ENCODE results near the gene PTPRZ1.
A peak's percentile ranks its signal among the peaks of the same experiment; 100 is the strongest.

The PTPRZ1 gene

DNA sequence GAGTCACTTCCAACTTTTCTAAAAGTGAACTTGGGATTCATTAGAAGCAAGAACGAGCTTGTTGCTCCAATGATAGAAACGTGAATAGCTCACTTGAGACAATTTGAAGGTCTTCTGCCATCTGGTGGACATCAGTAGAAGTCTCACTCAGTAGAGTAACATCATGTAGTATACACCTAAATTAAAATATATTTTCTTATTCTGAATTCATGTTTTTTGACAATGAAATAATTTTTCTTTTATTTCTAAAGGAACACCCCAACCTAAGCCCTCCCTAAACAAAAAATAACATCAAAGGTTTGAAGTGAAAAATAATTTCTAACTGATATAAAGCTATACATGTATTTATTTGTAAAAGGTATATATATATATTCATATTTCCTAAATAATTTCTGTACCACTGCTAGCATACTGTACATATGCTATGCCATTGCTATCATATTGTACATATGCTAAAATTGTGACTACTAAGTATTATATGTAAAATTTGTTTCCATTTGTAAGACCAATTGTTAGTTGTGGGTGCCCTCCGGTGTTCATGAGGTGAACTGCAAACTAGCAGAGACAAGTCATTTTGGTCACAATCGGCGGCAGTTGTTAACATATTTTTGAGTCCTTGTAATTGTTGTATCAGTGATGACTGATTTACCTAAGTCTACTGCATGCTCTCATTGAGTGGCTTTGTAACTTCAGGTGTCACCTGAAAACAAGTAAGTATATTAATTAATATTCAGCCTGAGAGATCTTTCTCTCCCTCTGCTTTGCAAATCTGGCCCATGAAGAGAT is 121.9 kb downstream of the PTPRZ1 start:
- TF ChIP-seq, protein P1, sequence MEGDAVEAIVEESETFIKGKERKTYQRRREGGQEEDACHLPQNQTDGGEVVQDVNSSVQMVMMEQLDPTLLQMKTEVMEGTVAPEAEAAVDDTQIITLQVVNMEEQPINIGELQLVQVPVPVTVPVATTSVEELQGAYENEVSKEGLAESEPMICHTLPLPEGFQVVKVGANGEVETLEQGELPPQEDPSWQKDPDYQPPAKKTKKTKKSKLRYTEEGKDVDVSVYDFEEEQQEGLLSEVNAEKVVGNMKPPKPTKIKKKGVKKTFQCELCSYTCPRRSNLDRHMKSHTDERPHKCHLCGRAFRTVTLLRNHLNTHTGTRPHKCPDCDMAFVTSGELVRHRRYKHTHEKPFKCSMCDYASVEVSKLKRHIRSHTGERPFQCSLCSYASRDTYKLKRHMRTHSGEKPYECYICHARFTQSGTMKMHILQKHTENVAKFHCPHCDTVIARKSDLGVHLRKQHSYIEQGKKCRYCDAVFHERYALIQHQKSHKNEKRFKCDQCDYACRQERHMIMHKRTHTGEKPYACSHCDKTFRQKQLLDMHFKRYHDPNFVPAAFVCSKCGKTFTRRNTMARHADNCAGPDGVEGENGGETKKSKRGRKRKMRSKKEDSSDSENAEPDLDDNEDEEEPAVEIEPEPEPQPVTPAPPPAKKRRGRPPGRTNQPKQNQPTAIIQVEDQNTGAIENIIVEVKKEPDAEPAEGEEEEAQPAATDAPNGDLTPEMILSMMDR (IDR thresholded peaks at IDR 0.05; ENCODE audit: insufficient read depth, low read length, poor library complexity, severe bottlenecking): peak; percentile 83
- no peak for TF ChIP-seq EZH2phosphoT487 (conservative IDR thresholded peaks at IDR 0.05; ENCODE audit: low read length)
- Histone ChIP-seq H4K20me1 (ENCODE audit: low read depth, low read length) (0 out of 2 replicates have a peak, but pooled peaks cover 4% of the 10 kb centered on the region), H3K9me3 (ENCODE audit: insufficient read depth, low read length) (no peaks in the 10 kb centered on the region), H2AFZ (ENCODE audit: low read depth, low read length, severe bottlenecking) (no peak overlapping the region), H3K9me2 (replicated peaks; ENCODE audit: insufficient read depth, low read length) (no peaks in the 10 kb centered on the region), H3K4me3 (ENCODE audit: insufficient read depth, low read length, poor library complexity, severe bottlenecking) (no peak overlapping the region), H3K27ac (ENCODE audit: low read depth, low read length) (no peak overlapping the region), H3K36me3 (ENCODE audit: low read length) (no peaks in the 10 kb centered on the region), H3K9ac (ENCODE audit: low read length) (no peak overlapping the region), H3K79me2 (ENCODE audit: insufficient read depth, low read length) (no peaks in the 10 kb centered on the region), H3K4me2 (ENCODE audit: low read depth, low read length, poor library complexity, severe bottlenecking) (no peak overlapping the region), H3K27me3 (ENCODE audit: low read length) (no peaks in the 10 kb centered on the region), H3F3A (ENCODE audit: insufficient read depth) (no peaks in the 10 kb centered on the region)

DNA sequence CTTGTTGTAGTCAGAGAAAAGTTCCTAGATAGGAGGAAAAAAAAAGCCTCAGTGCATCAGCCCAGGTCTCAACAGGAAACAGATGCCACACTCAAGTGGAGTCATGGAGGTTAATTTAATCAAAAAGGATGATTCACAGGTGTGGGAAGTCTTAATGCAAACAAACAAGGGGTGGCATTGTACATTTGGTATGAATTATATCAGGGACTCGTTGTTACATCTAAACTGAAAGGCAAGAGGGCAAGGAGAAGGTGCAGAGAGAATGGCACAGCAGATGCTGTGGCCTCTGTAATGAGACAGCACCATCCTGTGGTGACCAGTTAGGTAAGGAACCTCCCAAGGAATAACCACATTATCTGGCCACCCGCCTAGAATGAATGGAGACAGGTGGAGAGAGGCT is 133.7 kb downstream of the PTPRZ1 start:
- no peak overlapping the region for H2AFZ ChIP-seq (ENCODE audit: low read depth, low read length, severe bottlenecking)
- H3K9me3 ChIP-seq (ENCODE audit: insufficient read depth, low read length): no peaks in the 10 kb centered on the region
- no peak overlapping the region for H3K27ac ChIP-seq (ENCODE audit: low read depth, low read length)
- no peaks in the 10 kb centered on the region for H3K9me2 ChIP-seq (replicated peaks; ENCODE audit: insufficient read depth, low read length)
- no peaks in the 10 kb centered on the region for H3F3A ChIP-seq (ENCODE audit: insufficient read depth)
- no peaks in the 10 kb centered on the region for H3K27me3 ChIP-seq (ENCODE audit: low read length)
- no peak overlapping the region for H3K9ac ChIP-seq (ENCODE audit: low read length)
- TF ChIP-seq, protein P1 (IDR thresholded peaks at IDR 0.05; ENCODE audit: insufficient read depth, low read length, poor library complexity, severe bottlenecking): no peak
- TF ChIP-seq EZH2phosphoT487 (conservative IDR thresholded peaks at IDR 0.05; ENCODE audit: low read length): no peak
- no peaks in the 10 kb centered on the region for H3K36me3 ChIP-seq (ENCODE audit: low read length)
- no peaks in the 10 kb centered on the region for H3K79me2 ChIP-seq (ENCODE audit: insufficient read depth, low read length)
- no peak overlapping the region for H3K4me3 ChIP-seq (ENCODE audit: insufficient read depth, low read length, poor library complexity, severe bottlenecking)
- no peaks in the 10 kb centered on the region for H4K20me1 ChIP-seq (ENCODE audit: low read depth, low read length)
- no peak overlapping the region for H3K4me2 ChIP-seq (ENCODE audit: low read depth, low read length, poor library complexity, severe bottlenecking)

DNA sequence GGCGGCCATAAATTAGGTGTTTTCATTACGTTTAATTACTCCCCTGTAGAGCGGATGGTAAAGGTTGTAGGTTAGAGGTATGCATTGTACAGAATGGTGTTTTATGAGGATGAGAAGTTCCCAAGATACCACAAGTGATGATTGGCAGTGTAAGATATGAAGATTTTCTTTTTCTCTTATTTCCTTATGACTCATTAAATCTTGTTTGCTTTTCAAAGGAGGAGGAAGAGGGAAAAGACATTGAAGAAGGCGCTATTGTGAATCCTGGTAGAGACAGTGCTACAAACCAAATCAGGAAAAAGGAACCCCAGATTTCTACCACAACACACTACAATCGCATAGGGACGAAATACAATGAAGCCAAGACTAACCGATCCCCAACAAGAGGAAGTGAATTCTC is 137.2 kb downstream of the PTPRZ1 start:
- TF ChIP-seq EZH2phosphoT487 (conservative IDR thresholded peaks at IDR 0.05; ENCODE audit: low read length): no peak
- TF ChIP-seq, protein P1 (IDR thresholded peaks at IDR 0.05; ENCODE audit: insufficient read depth, low read length, poor library complexity, severe bottlenecking): no peak
- Histone ChIP-seq H4K20me1 (ENCODE audit: low read depth, low read length) (no peaks in the 10 kb centered on the region), H3K9me3 (ENCODE audit: insufficient read depth, low read length) (no peaks in the 10 kb centered on the region), H3K27ac (ENCODE audit: low read depth, low read length) (no peak overlapping the region), H3K27me3 (ENCODE audit: low read length) (no peaks in the 10 kb centered on the region), H2AFZ (ENCODE audit: low read depth, low read length, severe bottlenecking) (no peak overlapping the region), H3F3A (ENCODE audit: insufficient read depth) (no peaks in the 10 kb centered on the region), H3K9me2 (replicated peaks; ENCODE audit: insufficient read depth, low read length) (no peaks in the 10 kb centered on the region), H3K9ac (ENCODE audit: low read length) (no peak overlapping the region), H3K4me3 (ENCODE audit: insufficient read depth, low read length, poor library complexity, severe bottlenecking) (no peak overlapping the region), H3K79me2 (ENCODE audit: insufficient read depth, low read length) (no peaks in the 10 kb centered on the region), H3K36me3 (ENCODE audit: low read length) (no peaks in the 10 kb centered on the region), H3K4me2 (ENCODE audit: low read depth, low read length, poor library complexity, severe bottlenecking) (no peak overlapping the region)

Data from SU-DHL-6 (cell line).